Stimulated activated CD4-positive, alpha-beta T cell treated with anti-CD3 and anti-CD28 coated beads, Interleukin-2, amount 100 ng/mL, for 48 hours (primary cell): ENCODE results near the gene HNF4A.
"Not testable (repeated sequence)": the region's sequence is repeated elsewhere in the genome, so short reads cannot be mapped to it uniquely, and the experiment has no call there.

Experiments used
- DNase-seq, 2 donors: peaks; one replicate each; pipeline ENCODE4 v3.0.0-alpha.2; 2020

The HNF4A gene

GRCh38 chr20:44447827-44448419, 92.4 kb downstream of the HNF4A start:
- no peak for DNase-seq

- DNase-seq = peak; percentile 3 to 23
Observed at GRCh38 chr20:44448753-44449546, 93.5 kb downstream of the HNF4A start.

- DNase-seq = no peak
Observed at GRCh38 chr20:44449864-44450263, 94.4 kb downstream of the HNF4A start.

GRCh38 chr20:44450281-44450889, 94.9 kb downstream of the HNF4A start:
- DNase-seq = no peak

- DNase-seq = no peak
Observed at GRCh38 chr20:44450903-44451450, 95.5 kb downstream of the HNF4A start.

GRCh38 chr20:44454306-44454963, 98.9 kb downstream of the HNF4A start:
- DNase-seq = no peak

- DNase-seq = no peak
Observed at GRCh38 chr20:44455126-44455525, 99.6 kb downstream of the HNF4A start.

- no peak for DNase-seq
Observed at GRCh38 chr20:44456611-44457010, 101.1 kb downstream of the HNF4A start.

GRCh38 chr20:44457016-44457415, 101.5 kb downstream of the HNF4A start:
- no peak for DNase-seq

- DNase-seq = no peak
Observed at GRCh38 chr20:44459271-44459670, 103.8 kb downstream of the HNF4A start.

GRCh38 chr20:44460795-44461141, 105.3 kb downstream of the HNF4A start:
- no peak for DNase-seq

- DNase-seq = no peak
Observed at GRCh38 chr20:44461142-44461802, 105.8 kb downstream of the HNF4A start.

- DNase-seq = no peak
Observed at GRCh38 chr20:44461803-44462174, 106.3 kb downstream of the HNF4A start.

GRCh38 chr20:44463466-44463865, 108.0 kb downstream of the HNF4A start:
- no peak for DNase-seq

- DNase-seq = no peak
Observed at GRCh38 chr20:44464514-44464913, 109.0 kb downstream of the HNF4A start.

- DNase-seq = no peak
Observed at GRCh38 chr20:44465001-44465560, 109.6 kb downstream of the HNF4A start.

- no peak for DNase-seq
Observed at GRCh38 chr20:44467289-44467883, 111.9 kb downstream of the HNF4A start.

- no peak for DNase-seq
Observed at GRCh38 chr20:44468044-44468782, 112.7 kb downstream of the HNF4A start.

GRCh38 chr20:44470327-44470726, 114.8 kb downstream of the HNF4A start:
- no peak for DNase-seq

GRCh38 chr20:44471481-44471882, 116.0 kb downstream of the HNF4A start:
- no peak for DNase-seq

- DNase-seq = not testable (repeated sequence)
Observed at GRCh38 chr20:44472283-44472682, 116.8 kb downstream of the HNF4A start.

- DNase-seq = no peak
Observed at GRCh38 chr20:44475372-44475693, 119.8 kb downstream of the HNF4A start.
